K562 (cell line): ENCODE data around the gene TTC39B. TPM values are rescaled to one million over a fixed set of nuclear protein-coding genes. Genes with fewer than 3 reads are reported as not detected.

Source experiments
- ATAC-seq: fragments of 200-7000 bp; cut with Tn5 transposase; 3 replicates; pipeline ENCODE4 v1.9.1; 2020; ENCODE audit warnings: moderate library complexity
- BruUV-seq: library from RNA; stranded (reverse); fragments of 400-500 nt; replicated peaks from 2 replicates; lab custom pipeline; 2021; lab: Mats Ljungman, UMichigan
- CTCF ChIA-PET: fragments of 300-600 bp; formaldehyde crosslinking; extraction: SDS; loops from one replicate; lab custom pipeline; 2021; ENCODE audit warnings: low intra/inter-chr PET ratio; lab: Yijun Ruan, JAX
- POLR2A ChIA-PET: fragments of 300-600, 350-650 bp; sonication (Branson Sonifier 250); formaldehyde crosslinking; extraction: SDS; loops from one replicate; lab custom pipeline; 2021; ENCODE audit warnings: antibody characterized with exemption, inconsistent platforms; lab: Yijun Ruan, JAX
- DNase-seq, 4 experiments: peaks; one replicate each; pipeline versions ENCODE4 v3.0.0 to v3.0.0-alpha.2; 2011 to 2018; ENCODE audit warnings: low spot score in 3 of 4, mixed read lengths in 3 of 4; ENCODE audit errors: extremely low read depth in 1 of 4
- FAIRE-seq: peaks from 2 replicates; lab custom pipeline; 2011; peaks lifted over from hg19 to GRCh38; lab: Jason Lieb, UNC
- H2AFZ ChIP-seq: 2 replicates; pipeline ENCODE4 v1.6.0; 2011; ENCODE audit warnings: low read depth, low read length, control low read depth, inconsistent platforms
- H3K27ac ChIP-seq: fragments of 200-600 bp; 3 replicates; pipeline ENCODE4 v1.8.0; 2011; ENCODE audit warnings: low read depth, mild to moderate bottlenecking, control low read depth, inconsistent platforms, low read length, moderate library complexity, mixed read lengths; ENCODE audit errors: extremely low read depth
- H3K27me3 ChIP-seq, 2 experiments: fragments of 300-600 bp in 1 of 2; 2 replicates in 1 of 2; 3 replicates in 1 of 2; pipeline versions ENCODE4 v1.6.0 to v1.8.0; 2011; ENCODE audit warnings: inconsistent platforms in 2 of 2, low read length in 2 of 2, mild to moderate bottlenecking in 1 of 2, mixed read lengths in 1 of 2, moderate library complexity in 1 of 2; ENCODE audit not compliant: control insufficient read depth in 2 of 2, insufficient read depth in 2 of 2
- H3K36me3 ChIP-seq: fragments of 300-600 bp; 3 replicates; pipeline ENCODE4 v1.8.0; 2011; ENCODE audit warnings: mild to moderate bottlenecking, low read length, inconsistent platforms; ENCODE audit not compliant: control insufficient read depth, insufficient read depth
- H3K4me1 ChIP-seq, 2 experiments: fragments of 200-600 bp in 1 of 2; replicated peaks in 1 of 2; 2 replicates in 1 of 2; 3 replicates in 1 of 2; pipeline versions ENCODE4 v1.5.1 to v1.8.0; 2011; ENCODE audit warnings: inconsistent platforms in 2 of 2, low read length in 2 of 2, mild to moderate bottlenecking in 1 of 2, mixed read lengths in 1 of 2, moderate library complexity in 1 of 2; ENCODE audit not compliant: control insufficient read depth in 2 of 2, insufficient read depth in 2 of 2
- H3K4me2 ChIP-seq: 2 replicates; pipeline ENCODE4 v1.6.1; 2011; ENCODE audit warnings: low read length, control low read depth, inconsistent platforms, mixed read lengths; ENCODE audit not compliant: insufficient read depth
- H3K4me3 ChIP-seq: fragments of 200-600 bp; sonication (generic), shearing (Covaris generic); 2 replicates; pipeline ENCODE4 v1.5.1; 2016; ENCODE audit warnings: control low read depth, inconsistent platforms
- H3K79me2 ChIP-seq: fragments of 200-600 bp; 3 replicates; pipeline ENCODE4 v1.8.0; 2011; ENCODE audit warnings: low read length, inconsistent platforms; ENCODE audit not compliant: control insufficient read depth, insufficient read depth
- H3K9ac ChIP-seq, 2 experiments: 2 replicates each; pipeline versions ENCODE4 v1.6.0 to v1.6.1; 2011; ENCODE audit warnings: low read depth in 2 of 2, low read length in 2 of 2, control low read depth in 1 of 2, inconsistent platforms in 1 of 2, mild to moderate bottlenecking in 1 of 2, mixed read lengths in 1 of 2; ENCODE audit not compliant: insufficient read depth in 1 of 2
- H3K9me1 ChIP-seq: one replicate; pipeline ENCODE4 v1.6.0; 2011; ENCODE audit warnings: inconsistent platforms, mild to moderate bottlenecking, low read length, moderate library complexity; ENCODE audit not compliant: control insufficient read depth, insufficient read depth
- H3K9me3 ChIP-seq: replicated peaks from 2 replicates; pipeline ENCODE4 v1.5.1; 2011; ENCODE audit warnings: low read depth, low read length, inconsistent platforms; ENCODE audit not compliant: control insufficient read depth, insufficient read depth
- H4K20me1 ChIP-seq: replicated peaks from 2 replicates; pipeline ENCODE4 v1.6.1; 2011; ENCODE audit warnings: low read length, inconsistent platforms, mixed read lengths; ENCODE audit not compliant: control insufficient read depth, insufficient read depth
- BRD4 ChIP-seq: fragments of 200-600 bp; sonication (generic); IDR thresholded peaks from 2 replicates; pipeline ENCODE4 v1.6.1; 2017; ENCODE audit warnings: inconsistent platforms
- BRD9 ChIP-seq: fragments of 450-650 bp; IDR thresholded peaks from 2 replicates; pipeline ENCODE4 v1.6.1; 2018; ENCODE audit warnings: low read depth; ENCODE audit not compliant: partially characterized antibody
- CBFB ChIP-seq: sonication (generic); formaldehyde crosslinking; IDR thresholded peaks from 2 replicates; pipeline ENCODE4 v1.4.0; 2020; ENCODE audit warnings: mild to moderate bottlenecking, missing genetic modification reagents
- EGR1 ChIP-seq: fragments of 450-650 bp; conservative IDR thresholded peaks from 2 replicates; pipeline ENCODE4 v1.6.1; 2017; ENCODE audit warnings: mild to moderate bottlenecking
- ESRRB ChIP-seq: fragments of 250-450 bp; sonication (Bioruptor Pico); IDR thresholded peaks from 2 replicates; pipeline ENCODE4 v1.5.0; 2020; ENCODE audit warnings: mild to moderate bottlenecking, moderate library complexity, borderline replicate concordance
- FOS ChIP-seq: IDR thresholded peaks from 3 replicates; pipeline ENCODE4 v1.6.1; 2011; ENCODE audit not compliant: insufficient read length; ENCODE audit errors: extremely low read depth
- FOXK1 ChIP-seq: sonication (generic); formaldehyde crosslinking; IDR thresholded peaks from 2 replicates; pipeline ENCODE4 v1.8.0; 2022; ENCODE audit warnings: missing genetic modification reagents, mild to moderate bottlenecking, borderline replicate concordance
- HDAC6 ChIP-seq: IDR thresholded peaks from 2 replicates; pipeline ENCODE4 v1.6.1; 2012; ENCODE audit warnings: low read depth, mild to moderate bottlenecking, control low read depth, inconsistent platforms, low read length, moderate library complexity
- MXD1 ChIP-seq: fragments of 250-450 bp; sonication (Bioruptor Pico); IDR thresholded peaks from 2 replicates; pipeline ENCODE4 v1.8.0; 2021; ENCODE audit warnings: borderline replicate concordance, mild to moderate bottlenecking, moderate library complexity; ENCODE audit not compliant: poor library complexity, severe bottlenecking
- NFE2 ChIP-seq: IDR thresholded peaks from 2 replicates; pipeline ENCODE4 v1.6.1; 2014; ENCODE audit warnings: antibody characterized with exemption, low read depth
- SNIP1 ChIP-seq: fragments of 450-650 bp; IDR thresholded peaks from 2 replicates; pipeline ENCODE4 v1.7.1; 2017; ENCODE audit warnings: low read depth, mild to moderate bottlenecking
- ZBED1 ChIP-seq: IDR thresholded peaks from 2 replicates; pipeline ENCODE4 v1.6.1; 2014
- ZNF398 ChIP-seq: fragments of 250-450 bp; sonication (Bioruptor Pico); IDR thresholded peaks from 2 replicates; pipeline ENCODE4 v1.8.0; 2021; ENCODE audit warnings: moderate library complexity, mild to moderate bottlenecking, inconsistent platforms
- ZSCAN32 ChIP-seq: fragments of 450-650 bp; formaldehyde crosslinking; IDR thresholded peaks from 2 replicates; pipeline ENCODE4 v1.4.0; 2020; ENCODE audit warnings: mild to moderate bottlenecking, moderate library complexity
- WGBS: fragments of 100-300 bp; shearing (Covaris generic); methylation state at CpG from one replicate; pipeline ENCODE4 v1.1.6; 2016; ENCODE audit warnings: low coverage, mixed read lengths; ENCODE audit not compliant: insufficient coverage; ENCODE audit errors: missing lambda C conversion rate; 5-methylcytosine and 5-hydroxymethylcytosine counted together
- in situ Hi-C: fragments of 300-500 bp; cut with MboI; formaldehyde crosslinking; loops from 4 replicates; pipeline ENCODE4 v1.15.0; 2018; ENCODE audit warnings: inconsistent platforms, mixed read lengths
- intact Hi-C: fragments of 100-400 bp; cut with micrococcal nuclease; formaldehyde crosslinking; loops from 2 replicates; pipeline ENCODE4 v1.14.2; 2022
- polyA plus RNA-seq, 8 experiments: library from polyadenylated mRNA; depleted of rRNA in 4 of 8; stranded (reverse) in 5 of 8; unstranded in 3 of 8; fragments of >200 nt; fragmentation: Nextera tagmentation in 2 of 8; fragmentation: Illumina TruSeq in 1 of 8; extraction: Ambion mirVana in 2 of 8; extraction: Trizol in 1 of 8; gene quantifications; 2 replicates each; pipeline versions ENCODE4 v1.2.1 to v1.2.3, GENCODE V29; 2011 to 2014; ENCODE audit warnings: inconsistent platforms in 1 of 8, missing spikeins in 1 of 8
- total RNA-seq, 7 experiments: library from RNA; depleted of rRNA in 6 of 7; stranded (reverse); fragments of >200 nt in 6 of 7; fragmentation: Illumina TruSeq in 2 of 7; extraction: Trizol in 2 of 7; gene quantifications; 2 replicates each; pipeline versions ENCODE4 v1.2.1 to v1.2.3, GENCODE V29; 2011 to 2021; ENCODE audit warnings: low replicate concordance in 1 of 7

Gene TTC39B
- total and polyA plus RNA-seq, 9 of the 15 experiments (the other 6 are each of a cell fraction or from before 2014, with no cell fraction given): 0.32 to 1.2 (median 0.95) TPM

GRCh38 chr9:15253197-15253596 lies 53.8 kb downstream of the TTC39B start:
- POLR2A ChIA-PET: no interaction called here
- TF ChIP-seq SNIP1: no peak
- no peak for TF ChIP-seq MXD1 (CRISPR knock-in tag)
- no peak for TF ChIP-seq ZSCAN32 (CRISPR knock-in tag)
- TF ChIP-seq BRD9: no peak
- no peak for TF ChIP-seq FOS
- no peak for TF ChIP-seq EGR1
- no peak for TF ChIP-seq FOXK1 (CRISPR knock-in tag)
- TF ChIP-seq HDAC6: no peak
- TF ChIP-seq CBFB (CRISPR knock-in tag): no peak
- TF ChIP-seq BRD4: no peak
- no peak for TF ChIP-seq ZNF398 (CRISPR knock-in tag)
- no peak for TF ChIP-seq ZBED1
- TF ChIP-seq NFE2: no peak
- no peak for TF ChIP-seq ESRRB (CRISPR knock-in tag)
- Histone ChIP-seq H3K4me1 (no peaks in the 10 kb centered on the region), H3K27ac (no peak overlapping the region), H3K4me2 (no peak overlapping the region), H2AFZ (no peak overlapping the region), H3K9me3 (no peaks in the 10 kb centered on the region), H3K9ac (no peak overlapping the region), H3K79me2 (no peaks in the 10 kb centered on the region), H3K4me3 (no peak overlapping the region), H4K20me1 (no peaks in the 10 kb centered on the region), H3K36me3 (no peaks in the 10 kb centered on the region), H3K27me3 (no peaks in the 10 kb centered on the region), H3K9me1 (no peaks in the 10 kb centered on the region)
- WGBS: 0% methylated on average over 1 of the region's 1 CpG
- intact Hi-C loops (no loop called here), in situ Hi-C loops (no loop called here)
- BruUV-seq: no TSS peak
- DNase-seq (no peak), ATAC-seq (no peak), FAIRE-seq (no peak)
- CTCF ChIA-PET: no interaction called here
